LNCAP (cell line): ENCODE measurements around the gene GABBR2.

ENCODE experiments used
- TF ChIP-seq, protein P1 (sequence below): fragments of 450-650 bp; IDR thresholded peaks from 2 replicates; pipeline ENCODE4 v1.5.1; 2017; ENCODE audit warnings: mild to moderate bottlenecking

Gene GABBR2

DNA sequence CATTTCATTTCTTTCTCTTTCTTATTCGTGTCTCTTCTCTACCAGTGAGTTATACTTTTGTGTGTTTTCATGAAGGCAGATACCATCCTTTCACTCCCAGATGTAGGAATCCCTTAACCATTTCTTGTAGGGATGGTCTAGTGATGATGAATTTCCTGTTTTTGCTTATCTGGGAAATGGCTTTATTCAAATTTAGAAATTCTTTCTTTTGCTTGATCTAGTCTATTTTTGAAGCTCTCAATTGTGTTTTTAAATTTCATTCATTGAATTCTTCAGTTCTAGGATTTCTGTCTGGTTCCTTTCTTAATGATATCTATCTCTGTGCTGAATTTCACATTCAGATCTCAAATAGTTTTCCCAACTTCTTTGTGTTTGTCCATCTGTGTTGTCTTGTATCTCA, 357.4 kb downstream of the GABBR2 start:
- TF ChIP-seq, protein P1, sequence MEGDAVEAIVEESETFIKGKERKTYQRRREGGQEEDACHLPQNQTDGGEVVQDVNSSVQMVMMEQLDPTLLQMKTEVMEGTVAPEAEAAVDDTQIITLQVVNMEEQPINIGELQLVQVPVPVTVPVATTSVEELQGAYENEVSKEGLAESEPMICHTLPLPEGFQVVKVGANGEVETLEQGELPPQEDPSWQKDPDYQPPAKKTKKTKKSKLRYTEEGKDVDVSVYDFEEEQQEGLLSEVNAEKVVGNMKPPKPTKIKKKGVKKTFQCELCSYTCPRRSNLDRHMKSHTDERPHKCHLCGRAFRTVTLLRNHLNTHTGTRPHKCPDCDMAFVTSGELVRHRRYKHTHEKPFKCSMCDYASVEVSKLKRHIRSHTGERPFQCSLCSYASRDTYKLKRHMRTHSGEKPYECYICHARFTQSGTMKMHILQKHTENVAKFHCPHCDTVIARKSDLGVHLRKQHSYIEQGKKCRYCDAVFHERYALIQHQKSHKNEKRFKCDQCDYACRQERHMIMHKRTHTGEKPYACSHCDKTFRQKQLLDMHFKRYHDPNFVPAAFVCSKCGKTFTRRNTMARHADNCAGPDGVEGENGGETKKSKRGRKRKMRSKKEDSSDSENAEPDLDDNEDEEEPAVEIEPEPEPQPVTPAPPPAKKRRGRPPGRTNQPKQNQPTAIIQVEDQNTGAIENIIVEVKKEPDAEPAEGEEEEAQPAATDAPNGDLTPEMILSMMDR: no peak

DNA sequence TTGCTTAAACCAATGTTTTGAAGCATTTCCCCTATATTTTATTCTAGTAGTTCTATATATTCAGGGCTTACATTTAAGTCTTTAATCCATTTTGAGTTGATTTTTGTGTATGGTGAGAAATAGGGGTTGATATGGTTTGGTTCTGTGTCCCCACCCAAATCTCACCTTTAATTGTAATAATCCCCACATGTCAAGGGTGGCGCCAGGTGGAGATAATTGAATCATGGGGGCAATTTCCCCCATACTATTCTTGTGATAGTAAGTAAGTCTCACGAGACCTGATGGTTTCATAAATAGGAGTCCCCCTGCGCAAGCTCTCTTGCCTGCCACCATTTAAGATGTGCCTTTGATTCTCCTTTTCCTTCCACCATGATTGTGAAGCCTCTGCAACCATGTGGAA, 361.1 kb downstream of the GABBR2 start:
- TF ChIP-seq, protein P1: no peak

DNA sequence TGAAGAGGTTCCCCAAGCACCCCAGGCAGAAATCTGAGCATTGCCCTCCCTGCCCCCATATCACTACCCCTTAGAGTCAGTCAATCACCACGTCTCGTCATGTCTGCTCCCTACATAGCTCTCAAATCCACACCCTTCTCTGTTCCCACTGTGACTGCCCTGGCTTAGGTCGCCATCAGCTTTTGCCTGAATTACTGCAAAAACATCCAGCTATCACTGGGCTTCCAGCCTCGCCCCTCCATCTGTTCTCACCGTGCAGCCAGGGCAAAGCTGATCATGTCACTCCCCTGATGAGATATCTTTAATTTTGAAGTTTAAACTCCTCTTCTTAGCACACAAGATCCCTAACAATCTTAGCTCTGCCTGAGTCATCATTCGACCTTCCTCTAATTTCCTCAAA, 363.7 kb downstream of the GABBR2 start:
- TF ChIP-seq, protein P1: no peak

DNA sequence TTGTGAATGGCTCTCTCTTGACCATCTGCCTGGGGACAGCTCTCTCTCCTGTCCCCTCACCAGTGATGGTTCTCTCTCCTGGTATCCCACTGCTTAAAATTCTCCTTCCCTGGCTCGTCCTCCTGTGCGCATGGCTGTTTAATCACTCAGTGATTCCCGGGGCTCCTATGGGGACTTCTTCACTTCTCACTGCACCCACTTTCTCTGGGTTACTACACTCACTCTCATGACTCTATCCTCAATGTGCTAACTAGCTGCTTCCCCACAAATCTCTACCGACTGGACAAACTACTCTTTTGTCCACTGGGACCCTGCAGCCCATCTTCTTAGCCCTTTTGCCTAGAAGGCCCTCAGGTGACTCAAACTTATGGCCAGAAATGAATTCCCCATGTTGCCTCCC, 364.2 kb downstream of the GABBR2 start:
- TF ChIP-seq, protein P1: no peak

DNA sequence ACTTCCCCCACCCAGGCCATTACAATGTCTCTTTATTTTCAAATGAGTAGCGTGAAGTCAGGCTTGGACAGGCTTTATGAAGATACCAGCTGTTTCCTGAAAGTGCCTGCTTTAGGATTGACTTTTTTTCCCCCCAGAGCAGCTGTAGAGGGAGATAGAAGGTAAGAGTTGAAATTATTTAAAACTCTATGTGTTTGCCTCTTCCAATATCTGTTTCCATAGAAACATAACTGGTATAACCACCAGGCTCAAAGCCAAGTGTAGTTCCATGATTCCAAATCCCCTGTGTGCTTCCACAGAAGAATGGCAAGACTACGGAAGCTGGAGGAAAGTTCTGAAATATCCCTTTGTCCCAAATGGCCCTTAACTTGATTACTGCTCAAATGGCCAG, 365.9 kb downstream of the GABBR2 start:
- TF ChIP-seq, protein P1: no peak

DNA sequence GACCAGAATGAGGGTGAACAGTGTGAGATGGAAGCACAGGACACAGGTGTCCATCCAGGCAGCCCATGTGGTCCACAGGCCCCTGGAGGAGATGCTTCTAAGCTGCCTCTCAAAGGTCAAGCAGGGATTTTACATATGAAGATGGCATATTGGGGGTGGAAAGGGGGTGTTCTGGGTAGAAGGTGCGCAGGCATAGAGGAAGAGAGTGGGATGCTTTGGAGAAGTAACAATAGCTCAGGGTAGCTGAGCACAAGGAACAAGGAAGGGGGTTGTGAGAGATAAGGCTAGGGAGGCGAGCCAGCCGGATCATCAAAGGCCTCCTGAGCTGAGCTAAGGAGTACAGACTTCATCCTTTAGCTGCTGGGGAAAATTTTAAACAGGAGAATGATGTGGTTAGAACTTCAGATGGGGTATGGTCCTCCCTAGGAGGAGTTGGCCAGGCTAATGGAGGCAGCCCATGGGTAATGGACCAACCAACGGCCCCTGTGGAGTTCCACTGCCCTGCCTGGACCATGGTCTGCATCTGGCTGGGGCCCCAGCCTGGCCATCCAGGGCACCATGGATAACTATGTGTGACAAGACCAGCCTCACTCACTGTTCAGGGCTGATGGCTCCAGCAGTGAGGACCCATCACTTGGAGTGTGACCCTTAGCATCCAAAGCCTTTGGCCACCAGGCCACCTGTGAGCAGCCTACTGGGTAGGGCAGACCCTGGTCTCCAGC, 366.5 kb downstream of the GABBR2 start:
- TF ChIP-seq, protein P1: no peak

DNA sequence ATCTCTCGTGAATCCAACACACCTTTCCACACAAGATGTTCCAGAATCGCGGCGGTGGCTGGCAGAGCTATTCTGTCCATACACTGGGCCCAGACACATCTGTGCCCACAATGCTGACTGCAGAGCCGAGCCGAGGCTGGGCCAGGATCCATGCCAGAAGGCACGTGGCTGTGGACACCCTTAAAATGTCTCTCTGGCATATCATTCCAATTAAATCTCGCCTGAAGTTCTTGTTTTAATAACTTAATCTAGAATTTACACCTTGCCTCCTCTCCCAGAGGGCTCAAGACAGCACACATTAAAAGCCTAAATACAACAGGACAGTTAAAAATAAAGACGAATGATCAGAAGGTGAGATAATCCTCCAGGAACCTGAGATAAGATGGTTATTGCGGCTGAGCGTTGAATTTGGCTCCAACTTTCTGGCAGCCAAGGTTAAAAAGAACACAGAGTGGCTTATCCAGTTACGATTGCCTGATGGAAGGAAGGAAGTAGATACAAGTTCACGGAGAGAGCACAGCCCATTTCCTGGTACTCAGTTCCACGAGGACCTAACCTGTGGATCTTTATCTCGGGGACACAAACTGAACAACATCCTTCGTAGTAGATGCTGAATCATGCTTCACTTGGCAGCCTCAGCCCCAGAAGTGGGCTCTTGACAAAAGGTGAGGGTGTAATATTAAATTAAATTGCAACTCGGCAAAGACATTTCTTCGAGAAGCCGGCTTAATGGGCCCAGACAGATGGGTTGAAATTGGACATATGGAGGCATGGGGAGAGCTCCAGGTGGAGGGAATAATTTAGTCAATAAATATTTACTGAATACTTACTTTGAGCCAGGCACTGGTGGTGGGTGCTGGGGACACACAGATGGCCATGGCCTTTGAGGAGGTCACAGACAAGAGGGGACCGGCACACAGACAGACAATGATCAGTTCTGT, 367.3 kb downstream of the GABBR2 start:
- TF ChIP-seq, protein P1: no peak
